Hepatocyte (in vitro differentiated cells): ENCODE results near the gene TRIM46. TPM values are rescaled to one million over a fixed set of nuclear protein-coding genes. Genes with fewer than 3 reads are reported as not detected.

Experiments used
- DNase-seq: peaks from one replicate; pipeline ENCODE4 v3.0.0-alpha.2; 2016; ENCODE audit warnings: low spot score
- H2AFZ ChIP-seq: fragments of 200-600 bp; sonication (generic); 2 replicates; pipeline ENCODE4 v1.6.0; 2016; ENCODE audit warnings: antibody characterized with exemption, mild to moderate bottlenecking
- H3K27ac ChIP-seq: fragments of 200-600 bp; sonication (generic); 2 replicates; pipeline ENCODE4 v1.5.1; 2016; ENCODE audit warnings: mild to moderate bottlenecking
- H3K27me3 ChIP-seq: fragments of 200-600 bp; sonication (generic); 2 replicates; pipeline ENCODE4 v1.6.1; 2016
- H3K36me3 ChIP-seq: fragments of 200-600 bp; sonication (generic); replicated peaks from 2 replicates; pipeline ENCODE4 v1.5.1; 2016; ENCODE audit warnings: low read depth; ENCODE audit not compliant: insufficient read depth
- H3K4me1 ChIP-seq: fragments of 200-600 bp; sonication (generic); 2 replicates; pipeline ENCODE4 v1.5.1; 2016; ENCODE audit warnings: mild to moderate bottlenecking, moderate library complexity; ENCODE audit not compliant: insufficient read depth
- H3K4me2 ChIP-seq: fragments of 200-600 bp; sonication (generic); 2 replicates; pipeline ENCODE4 v1.6.0; 2016
- H3K4me3 ChIP-seq: fragments of 200-600 bp; sonication (generic); 2 replicates; pipeline ENCODE4 v1.5.1; 2016; ENCODE audit warnings: mild to moderate bottlenecking
- H3K79me2 ChIP-seq: fragments of 200-600 bp; sonication (generic); 2 replicates; pipeline ENCODE4 v1.6.0; 2017; ENCODE audit warnings: mild to moderate bottlenecking
- H3K9me2 ChIP-seq: fragments of 200-600 bp; sonication (generic); replicated peaks from 2 replicates; pipeline ENCODE4 v1.6.0; 2017; ENCODE audit warnings: mild to moderate bottlenecking; ENCODE audit not compliant: insufficient read depth
- H3K9me3 ChIP-seq: fragments of 200-600 bp; sonication (generic); 2 replicates; pipeline ENCODE4 v1.5.1; 2016; ENCODE audit warnings: low read depth, mild to moderate bottlenecking
- H4K20me1 ChIP-seq: fragments of 200-600 bp; sonication (generic); 2 replicates; pipeline ENCODE4 v1.6.0; 2016; ENCODE audit warnings: mild to moderate bottlenecking; ENCODE audit not compliant: insufficient read depth, poor library complexity, severe bottlenecking
- EZH2 ChIP-seq: fragments of 200-600 bp; sonication (generic); IDR thresholded peaks from 2 replicates; pipeline ENCODE4 v1.6.1; 2016; ENCODE audit warnings: antibody characterized with exemption, mild to moderate bottlenecking, borderline replicate concordance
- EZH2phosphoT487 ChIP-seq: fragments of 200-600 bp; sonication (generic); IDR thresholded peaks from one replicate; pipeline ENCODE4 v1.6.1; 2018; ENCODE audit warnings: antibody characterized with exemption, mild to moderate bottlenecking, low read depth, moderate library complexity; ENCODE audit not compliant: unreplicated experiment, severe bottlenecking
- WGBS: methylation state at CpG from one replicate; pipeline ENCODE4 v1.1.6; 2016; ENCODE audit warnings: low lambda C conversion rate; ENCODE audit errors: missing lambda C conversion rate; 5-methylcytosine and 5-hydroxymethylcytosine counted together
- polyA plus RNA-seq: library from polyadenylated mRNA; unstranded; fragments of >200 nt; fragmentation: Nextera tagmentation; extraction: Ambion mirVana; gene quantifications from 2 replicates; pipeline ENCODE4 v1.2.1, GENCODE V29; 2016
- total RNA-seq: library from RNA; depleted of rRNA; stranded (reverse); fragments of >200 nt; gene quantifications from 2 replicates; pipeline ENCODE4 v1.2.3, GENCODE V29; 2014
- TF ChIP-seq, protein P1 (sequence below): fragments of 200-600 bp; sonication (generic); IDR thresholded peaks from 2 replicates; pipeline ENCODE4 v1.5.1; 2016; ENCODE audit warnings: antibody characterized with exemption, mild to moderate bottlenecking; ENCODE audit not compliant: poor library complexity

TRIM46 gene
- total and polyA plus RNA-seq, 2 experiments from 2014 or later, result 1.2 to 2.1 TPM

DNA sequence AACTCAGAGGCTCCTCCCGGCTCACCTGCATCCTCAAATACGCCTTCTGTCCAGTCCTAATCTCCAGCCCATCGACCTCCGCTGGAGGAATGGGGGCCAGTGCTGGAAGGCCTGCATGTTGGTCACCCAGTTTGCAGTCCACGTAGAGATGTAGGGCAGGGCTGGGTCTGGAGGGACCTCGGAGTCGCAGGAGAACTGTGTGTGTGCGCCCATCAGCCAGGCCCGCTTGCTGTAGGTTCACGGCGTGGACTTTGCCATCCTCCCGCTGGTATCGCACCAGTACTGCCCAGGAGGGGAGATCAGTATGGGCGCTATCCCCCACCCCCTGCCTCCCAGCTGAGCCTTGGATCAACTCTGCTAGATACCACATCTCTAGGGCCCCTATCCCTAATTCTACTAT lies 31.4 kb downstream of the TRIM46 start:
- Histone ChIP-seq H3K27me3 (no peaks in the 10 kb centered on the region), H3K4me2 (no peak overlapping the region), H3K9me3 (no peaks in the 10 kb centered on the region), H3K79me2 (peaks cover 9% of the 10 kb centered on the region), H3K4me1 (peaks cover 16% of the 10 kb centered on the region), H3K36me3 (no peaks in the 10 kb centered on the region), H2AFZ (no peak overlapping the region), H4K20me1 (no peaks in the 10 kb centered on the region), H3K4me3 (no peak overlapping the region), H3K27ac (no peak overlapping the region), H3K9me2 (no peaks in the 10 kb centered on the region)
- 86% methylated on average over 11 of the region's 14 CpGs for WGBS
- DNase-seq, result no peak
- TF ChIP-seq EZH2, result no peak
- TF ChIP-seq, protein P1, sequence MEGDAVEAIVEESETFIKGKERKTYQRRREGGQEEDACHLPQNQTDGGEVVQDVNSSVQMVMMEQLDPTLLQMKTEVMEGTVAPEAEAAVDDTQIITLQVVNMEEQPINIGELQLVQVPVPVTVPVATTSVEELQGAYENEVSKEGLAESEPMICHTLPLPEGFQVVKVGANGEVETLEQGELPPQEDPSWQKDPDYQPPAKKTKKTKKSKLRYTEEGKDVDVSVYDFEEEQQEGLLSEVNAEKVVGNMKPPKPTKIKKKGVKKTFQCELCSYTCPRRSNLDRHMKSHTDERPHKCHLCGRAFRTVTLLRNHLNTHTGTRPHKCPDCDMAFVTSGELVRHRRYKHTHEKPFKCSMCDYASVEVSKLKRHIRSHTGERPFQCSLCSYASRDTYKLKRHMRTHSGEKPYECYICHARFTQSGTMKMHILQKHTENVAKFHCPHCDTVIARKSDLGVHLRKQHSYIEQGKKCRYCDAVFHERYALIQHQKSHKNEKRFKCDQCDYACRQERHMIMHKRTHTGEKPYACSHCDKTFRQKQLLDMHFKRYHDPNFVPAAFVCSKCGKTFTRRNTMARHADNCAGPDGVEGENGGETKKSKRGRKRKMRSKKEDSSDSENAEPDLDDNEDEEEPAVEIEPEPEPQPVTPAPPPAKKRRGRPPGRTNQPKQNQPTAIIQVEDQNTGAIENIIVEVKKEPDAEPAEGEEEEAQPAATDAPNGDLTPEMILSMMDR, result no peak
- TF ChIP-seq EZH2phosphoT487, result no peak

DNA sequence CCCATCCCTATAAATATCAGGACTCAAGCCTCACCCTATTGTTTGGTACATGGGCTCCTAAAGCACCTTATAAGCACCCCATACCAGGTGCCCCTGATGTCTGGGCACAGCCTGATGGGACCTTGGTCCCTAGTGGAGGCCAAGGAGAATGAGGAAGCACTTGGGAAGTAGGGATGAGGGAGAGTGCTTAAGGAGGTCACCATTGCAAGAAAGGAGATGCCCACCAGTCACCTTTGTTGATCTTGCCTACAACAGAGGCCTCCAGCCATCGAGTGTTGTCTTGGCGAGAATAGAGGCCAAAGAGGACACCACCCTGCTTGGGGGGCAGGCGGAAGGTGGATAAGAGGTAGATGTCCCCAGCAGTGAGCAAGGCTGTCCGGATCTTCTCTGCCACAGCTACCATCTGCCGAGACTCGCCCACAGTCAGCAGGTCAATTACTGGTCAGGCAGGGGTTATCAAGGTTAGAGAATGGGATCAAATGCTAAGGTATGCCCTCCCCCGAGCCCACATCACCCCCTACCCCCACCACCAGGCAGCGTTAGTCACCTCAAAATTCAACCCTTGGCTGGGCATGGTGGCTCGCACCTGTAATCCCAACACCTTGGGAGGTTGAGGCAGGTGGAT lies 32.4 kb downstream of the TRIM46 start:
- H3K9me2 ChIP-seq, result no peaks in the 10 kb centered on the region
- H3K4me2 ChIP-seq, result no peak overlapping the region
- no peaks in the 10 kb centered on the region for H3K36me3 ChIP-seq
- no peaks in the 10 kb centered on the region for H3K9me3 ChIP-seq
- H3K4me1 ChIP-seq, result peaks cover 16% of the 10 kb centered on the region
- H3K27ac ChIP-seq, result no peak overlapping the region
- H3K4me3 ChIP-seq, result no peak overlapping the region
- H3K79me2 ChIP-seq, result peaks cover 13% of the 10 kb centered on the region
- H4K20me1 ChIP-seq, result no peaks in the 10 kb centered on the region
- TF ChIP-seq EZH2, result no peak
- TF ChIP-seq, protein P1, result no peak
- no peak for TF ChIP-seq EZH2phosphoT487
- no peak for DNase-seq
- no peak overlapping the region for H2AFZ ChIP-seq
- no peaks in the 10 kb centered on the region for H3K27me3 ChIP-seq
- WGBS, result 78% methylated on average over 9 of the region's 9 CpGs

DNA sequence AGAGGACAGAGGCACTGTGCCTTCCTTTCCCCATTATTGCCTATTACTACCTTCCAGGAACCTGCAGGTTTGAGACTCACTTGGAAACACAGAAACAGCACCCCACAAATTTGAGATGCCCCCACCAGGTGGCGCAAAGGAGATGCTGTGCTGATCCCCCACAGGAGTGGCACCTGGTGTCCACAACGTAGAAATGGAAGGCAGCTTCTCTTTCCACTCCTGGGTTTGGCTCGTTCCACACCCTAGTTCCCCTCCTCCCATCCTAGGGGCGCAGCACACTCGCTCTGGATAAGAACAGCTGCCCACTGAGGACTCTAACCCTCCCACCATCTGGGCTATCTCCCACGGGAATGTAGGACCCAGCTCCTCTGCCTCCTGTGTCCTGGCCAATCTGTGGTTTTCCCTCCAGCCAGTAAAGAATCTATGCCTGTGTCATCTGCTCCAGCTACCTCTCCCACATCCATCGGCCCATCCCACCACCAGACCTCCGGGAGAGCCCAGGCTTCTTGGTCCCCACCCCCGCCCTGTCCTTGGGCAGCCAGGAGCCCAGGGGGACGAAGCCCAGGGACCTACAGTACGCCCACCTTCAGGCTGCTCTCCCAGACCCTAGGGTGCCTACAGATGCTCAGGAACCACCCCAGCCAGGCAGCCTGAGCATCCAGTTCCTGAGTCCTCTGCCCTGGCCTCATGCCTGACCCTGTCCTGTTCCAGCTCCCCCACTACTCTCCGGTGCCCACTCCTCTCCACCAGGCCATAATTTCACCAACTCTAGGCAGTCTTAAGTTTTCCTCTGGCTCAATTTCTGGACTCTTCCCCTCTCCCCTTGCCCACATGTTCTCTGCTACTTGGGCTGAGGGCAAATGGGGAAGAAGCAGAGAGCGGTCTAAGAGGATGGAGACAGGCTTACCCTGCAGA lies 33.5 kb downstream of the TRIM46 start:
- peak overlapping the region; percentile 4 for H3K4me3 ChIP-seq
- H3K9me2 ChIP-seq, result no peaks in the 10 kb centered on the region
- no peaks in the 10 kb centered on the region for H4K20me1 ChIP-seq
- WGBS, result 30% methylated on average over 13 of the region's 13 CpGs
- peaks cover 13% of the 10 kb centered on the region for H3K79me2 ChIP-seq
- peaks cover 16% of the 10 kb centered on the region for H3K4me1 ChIP-seq
- DNase-seq, result peak; percentile 87
- TF ChIP-seq, protein P1, result peak; percentile 82
- TF ChIP-seq EZH2, result no peak
- peak overlapping the region; percentile 99 for H3K27ac ChIP-seq
- no peaks in the 10 kb centered on the region for H3K27me3 ChIP-seq
- no peaks in the 10 kb centered on the region for H3K9me3 ChIP-seq
- H3K36me3 ChIP-seq, result no peaks in the 10 kb centered on the region
- peak overlapping the region; percentile 96 for H3K4me2 ChIP-seq
- H2AFZ ChIP-seq, result no peak overlapping the region
